HG03095 (cell line): ENCODE data around the gene ARID1B.

ENCODE experiments used
- ATAC-seq: cut with Tn5 transposase; IDR thresholded peaks from one replicate; pipeline ENCODE4 v1.9.1; 2021; ENCODE audit warnings: moderate library complexity; ENCODE audit not compliant: unreplicated experiment

Gene ARID1B

GRCh38 chr6:156776840-156777576 lies at the start of gene ARID1B:
Gene ARID1B (plus strand): TSS chr6:156777378. CDS start chr6:156777681, 303 bp downstream.
- ATAC-seq, result peak; percentile 30

GRCh38 chr6:156727715-156728385 lies 49.3 kb upstream of the ARID1B start:
- ATAC-seq, result no peak

- ATAC-seq, result no peak
Observed at GRCh38 chr6:156729248-156729647, 47.9 kb upstream of the ARID1B start.

GRCh38 chr6:156731396-156731795 lies 45.8 kb upstream of the ARID1B start:
- no peak for ATAC-seq

GRCh38 chr6:156735751-156736150 lies 41.4 kb upstream of the ARID1B start:
- ATAC-seq, result no peak

GRCh38 chr6:156740604-156741003 lies 36.6 kb upstream of the ARID1B start:
- ATAC-seq, result no peak

- ATAC-seq, result no peak
Observed at GRCh38 chr6:156741287-156742073, 35.7 kb upstream of the ARID1B start.

- ATAC-seq, result no peak
Observed at GRCh38 chr6:156747715-156748114, 29.5 kb upstream of the ARID1B start.

- no peak for ATAC-seq
Observed at GRCh38 chr6:156748504-156748903, 28.7 kb upstream of the ARID1B start.

GRCh38 chr6:156752666-156753301 lies 24.4 kb upstream of the ARID1B start:
- ATAC-seq, result no peak

GRCh38 chr6:156756630-156757610 lies 20.3 kb upstream of the ARID1B start:
- no peak for ATAC-seq

- no peak for ATAC-seq
Observed at GRCh38 chr6:156757849-156758248, 19.3 kb upstream of the ARID1B start.

GRCh38 chr6:156760377-156760776 lies 16.8 kb upstream of the ARID1B start:
- no peak for ATAC-seq

GRCh38 chr6:156762547-156762946 lies 14.6 kb upstream of the ARID1B start:
- ATAC-seq, result no peak

GRCh38 chr6:156765117-156765516 lies 12.1 kb upstream of the ARID1B start:
- no peak for ATAC-seq

- peak; percentile 79 for ATAC-seq
Observed at GRCh38 chr6:156767603-156768467, 9.3 kb upstream of the ARID1B start.

- no peak for ATAC-seq
Observed at GRCh38 chr6:156771047-156771446, 6.1 kb upstream of the ARID1B start.

GRCh38 chr6:156771761-156772160 lies 5.4 kb upstream of the ARID1B start:
- ATAC-seq, result no peak

- ATAC-seq, result no peak
Observed at GRCh38 chr6:156773476-156773875, 3.7 kb upstream of the ARID1B start.
